HFFc6 (cell line): ENCODE results near the gene MARCO. TPM values are rescaled to one million over a fixed set of nuclear protein-coding genes. Genes with fewer than 3 reads are reported as not detected.

Experiments used
- DNase-seq: peaks from one replicate; pipeline ENCODE4 v3.0.0-alpha.2; 2018
- H3K27ac Mint-ChIP-seq: 2 replicates; pipeline ENCODE4 v1.8.0; 2020; ENCODE audit warnings: mild to moderate bottlenecking, mixed read lengths
- H3K27me3 Mint-ChIP-seq: 2 replicates; pipeline ENCODE4 v1.8.0; 2021; ENCODE audit warnings: mild to moderate bottlenecking, moderate library complexity, mixed read lengths; ENCODE audit not compliant: insufficient read depth
- H3K36me3 Mint-ChIP-seq: 2 replicates; pipeline ENCODE4 v1.8.0; 2021; ENCODE audit warnings: low read depth, mixed read lengths
- H3K4me1 Mint-ChIP-seq: 2 replicates; pipeline ENCODE4 v1.8.0; 2020; ENCODE audit warnings: low read depth, mixed read lengths
- H3K4me3 Mint-ChIP-seq: 2 replicates; pipeline ENCODE4 v1.8.0; 2020; ENCODE audit warnings: mild to moderate bottlenecking, moderate library complexity, mixed read lengths
- H3K9me3 Mint-ChIP-seq: 2 replicates; pipeline ENCODE4 v1.8.0; 2020; ENCODE audit warnings: mild to moderate bottlenecking, mixed read lengths
- total RNA-seq, 6 experiments: library from RNA; stranded (reverse); fragmentation: NEBNext Ultra II Directional; extraction: Animal tissue kit (Norgen Biotek cat#: 25700); gene quantifications; 2 replicates in 1 of 6; 3 replicates in 5 of 6; pipeline ENCODE4 v1.2.3, GENCODE V29; 2021
- TF ChIP-seq, protein P1 (sequence below): fragments of 200-600 bp; sonication (generic); IDR thresholded peaks from 2 replicates; pipeline ENCODE4 v1.5.0; 2021; ENCODE audit warnings: antibody characterized with exemption, mild to moderate bottlenecking

Gene MARCO
- total RNA-seq, 6 experiments from 2014 or later = not detected

DNA sequence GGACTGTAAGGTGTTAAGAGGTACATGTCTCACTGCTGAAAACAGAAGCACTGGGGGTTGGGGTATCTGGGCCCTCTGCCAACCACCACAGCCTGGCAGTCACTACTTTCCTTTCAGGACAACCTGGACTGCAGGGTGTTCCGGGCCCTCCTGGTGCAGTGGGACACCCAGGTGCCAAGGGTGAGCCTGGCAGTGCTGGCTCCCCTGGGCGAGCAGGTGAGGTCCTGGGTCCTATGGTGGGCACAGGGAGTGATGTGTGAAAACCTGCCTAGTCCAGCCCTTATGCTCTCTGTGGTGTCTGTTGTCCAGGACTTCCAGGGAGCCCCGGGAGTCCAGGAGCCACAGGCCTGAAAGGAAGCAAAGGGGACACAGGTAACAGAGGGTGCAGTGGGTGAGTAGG lies 40.0 kb downstream of the MARCO start:
- H3K4me1 Mint-ChIP-seq = no peaks in the 10 kb centered on the region
- no peak overlapping the region for H3K4me3 Mint-ChIP-seq
- peaks cover 11% of the 10 kb centered on the region for H3K9me3 Mint-ChIP-seq
- H3K27me3 Mint-ChIP-seq = peaks cover under 1% of the 10 kb centered on the region
- H3K27ac Mint-ChIP-seq = no peak overlapping the region
- TF ChIP-seq, protein P1, sequence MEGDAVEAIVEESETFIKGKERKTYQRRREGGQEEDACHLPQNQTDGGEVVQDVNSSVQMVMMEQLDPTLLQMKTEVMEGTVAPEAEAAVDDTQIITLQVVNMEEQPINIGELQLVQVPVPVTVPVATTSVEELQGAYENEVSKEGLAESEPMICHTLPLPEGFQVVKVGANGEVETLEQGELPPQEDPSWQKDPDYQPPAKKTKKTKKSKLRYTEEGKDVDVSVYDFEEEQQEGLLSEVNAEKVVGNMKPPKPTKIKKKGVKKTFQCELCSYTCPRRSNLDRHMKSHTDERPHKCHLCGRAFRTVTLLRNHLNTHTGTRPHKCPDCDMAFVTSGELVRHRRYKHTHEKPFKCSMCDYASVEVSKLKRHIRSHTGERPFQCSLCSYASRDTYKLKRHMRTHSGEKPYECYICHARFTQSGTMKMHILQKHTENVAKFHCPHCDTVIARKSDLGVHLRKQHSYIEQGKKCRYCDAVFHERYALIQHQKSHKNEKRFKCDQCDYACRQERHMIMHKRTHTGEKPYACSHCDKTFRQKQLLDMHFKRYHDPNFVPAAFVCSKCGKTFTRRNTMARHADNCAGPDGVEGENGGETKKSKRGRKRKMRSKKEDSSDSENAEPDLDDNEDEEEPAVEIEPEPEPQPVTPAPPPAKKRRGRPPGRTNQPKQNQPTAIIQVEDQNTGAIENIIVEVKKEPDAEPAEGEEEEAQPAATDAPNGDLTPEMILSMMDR = no peak
- H3K36me3 Mint-ChIP-seq = no peaks in the 10 kb centered on the region
- DNase-seq = no peak

DNA sequence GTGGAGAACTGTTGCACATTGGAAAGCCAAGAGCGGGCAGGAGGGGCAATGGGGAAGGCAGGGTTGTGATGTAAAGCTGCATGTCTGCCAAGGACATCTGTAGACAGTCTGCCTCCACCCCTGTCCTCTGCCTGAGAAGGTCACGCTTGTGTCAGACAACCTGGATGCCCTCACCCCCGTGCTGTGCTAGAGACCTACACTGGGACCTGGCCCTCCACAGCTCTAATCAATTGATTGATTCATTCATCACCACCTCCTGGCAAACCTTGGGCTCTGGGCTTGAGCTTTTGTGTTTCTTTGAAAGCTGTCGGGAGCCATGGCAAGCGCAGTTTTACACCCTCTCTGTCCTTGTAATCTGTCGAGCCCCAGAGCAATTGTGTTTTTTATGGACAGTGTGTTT lies 41.1 kb downstream of the MARCO start:
- H3K27me3 Mint-ChIP-seq = peaks cover 2% of the 10 kb centered on the region; the same call in 1 of the 2 replicates
- H3K4me3 Mint-ChIP-seq = no peak overlapping the region
- H3K36me3 Mint-ChIP-seq = no peaks in the 10 kb centered on the region
- TF ChIP-seq, protein P1 = no peak
- no peak for DNase-seq
- no peaks in the 10 kb centered on the region for H3K4me1 Mint-ChIP-seq
- H3K9me3 Mint-ChIP-seq = peaks cover 8% of the 10 kb centered on the region; the same call in 1 of the 2 replicates
- H3K27ac Mint-ChIP-seq = no peak overlapping the region

DNA sequence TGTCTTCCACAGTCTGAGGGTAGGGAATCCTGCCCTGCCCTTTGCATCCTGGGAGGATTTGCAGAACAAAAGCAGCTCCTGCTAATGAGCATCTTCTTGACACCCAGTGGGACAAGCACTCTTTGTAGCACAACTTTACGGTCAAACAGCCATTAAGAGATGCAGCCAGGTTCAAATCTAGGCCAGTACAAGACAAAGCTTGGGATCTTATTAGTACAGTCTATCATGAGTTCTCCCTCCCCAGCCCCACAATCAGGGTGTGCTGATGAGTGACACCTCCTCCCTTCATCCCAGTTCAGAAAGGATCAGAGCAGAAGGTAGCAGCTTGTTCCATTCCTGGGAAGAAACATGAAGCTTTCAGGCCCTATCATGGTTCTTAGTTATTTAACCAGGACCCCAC lies 41.9 kb downstream of the MARCO start:
- H3K27ac Mint-ChIP-seq = no peak overlapping the region

DNA sequence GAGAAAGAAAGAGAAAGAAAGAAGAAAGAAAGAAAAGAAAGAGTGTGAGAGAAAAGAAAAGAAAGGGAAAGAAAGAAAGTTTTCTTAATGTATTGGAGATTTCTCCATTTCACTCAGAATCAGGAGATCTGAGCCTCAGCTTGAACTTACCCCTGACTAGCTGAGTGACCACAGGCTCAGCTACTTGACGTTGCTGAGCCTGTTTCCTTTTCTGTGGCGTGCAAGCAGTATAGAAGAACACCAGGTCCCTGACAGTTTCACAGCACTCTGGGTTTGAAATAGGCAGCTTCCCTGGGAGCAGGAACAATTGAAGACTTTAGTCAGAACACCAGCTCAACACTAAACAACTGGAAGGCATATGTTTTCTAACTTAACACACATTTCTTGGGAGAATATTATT lies 44.7 kb downstream of the MARCO start:
- TF ChIP-seq, protein P1 = no peak
- no peak for DNase-seq
- Mint-ChIP-seq H3K4me1 (no peaks in the 10 kb centered on the region), H3K27me3 (peaks cover 2% of the 10 kb centered on the region), H3K27ac (no peak overlapping the region), H3K36me3 (no peaks in the 10 kb centered on the region), H3K4me3 (no peak overlapping the region), H3K9me3 (peaks cover 5% of the 10 kb centered on the region; the same call in 1 of the 2 replicates)

More for the DNA sequence above, 41.9 kb downstream of the MARCO start:
- H3K27me3 Mint-ChIP-seq = peaks cover 2% of the 10 kb centered on the region; the same call in 1 of the 2 replicates
- H3K9me3 Mint-ChIP-seq = peaks cover 8% of the 10 kb centered on the region; the same call in 1 of the 2 replicates
- no peak for DNase-seq
- no peaks in the 10 kb centered on the region for H3K4me1 Mint-ChIP-seq
- no peak overlapping the region for H3K4me3 Mint-ChIP-seq
- H3K36me3 Mint-ChIP-seq = no peaks in the 10 kb centered on the region
- TF ChIP-seq, protein P1 = no peak

- H3K4me3 Mint-ChIP-seq = no peak overlapping the region
- H3K36me3 Mint-ChIP-seq = no peaks in the 10 kb centered on the region
- H3K27me3 Mint-ChIP-seq = peaks cover 2% of the 10 kb centered on the region
- H3K27ac Mint-ChIP-seq = no peak overlapping the region
- DNase-seq = no peak
- no peaks in the 10 kb centered on the region for H3K4me1 Mint-ChIP-seq
- H3K9me3 Mint-ChIP-seq = peaks cover 5% of the 10 kb centered on the region; the same call in 1 of the 2 replicates
- TF ChIP-seq, protein P1 = no peak
Measured at GRCh38 chr2:118987886-118988285, 45.9 kb downstream of the MARCO start.

DNA sequence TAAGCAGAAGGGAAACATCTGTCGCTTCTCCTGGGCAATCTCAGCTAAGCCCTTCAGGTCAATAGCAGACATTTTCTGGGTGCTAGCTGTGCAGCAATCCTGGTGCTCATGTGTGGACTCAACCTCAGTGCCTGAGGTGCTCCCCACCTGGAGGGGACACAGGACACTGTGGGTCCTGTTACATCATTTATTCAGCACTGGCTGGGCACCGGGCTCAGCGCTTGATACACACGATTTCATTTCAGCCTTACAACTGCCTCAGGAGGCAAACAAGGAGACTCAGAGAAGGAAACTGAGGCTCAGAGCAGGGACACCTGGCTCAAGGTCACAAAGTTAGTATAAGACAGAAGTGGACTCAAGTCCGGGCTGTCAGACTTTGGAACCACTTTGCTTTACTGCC lies 46.7 kb downstream of the MARCO start:
- Mint-ChIP-seq H3K4me3 (no peak overlapping the region), H3K9me3 (no peaks in the 10 kb centered on the region; the same call in 1 of the 2 replicates), H3K27ac (no peak overlapping the region), H3K4me1 (no peaks in the 10 kb centered on the region), H3K27me3 (peaks cover 2% of the 10 kb centered on the region), H3K36me3 (no peaks in the 10 kb centered on the region)
- TF ChIP-seq, protein P1 = no peak
- no peak for DNase-seq
